Panc1 (cell line): Measurements from ENCODE around the gene PRODH.

ENCODE experiments used
- CTCF ChIP-seq: fragments of 450-650 bp; IDR thresholded peaks from 2 replicates; pipeline ENCODE4 v1.5.1; 2017; ENCODE audit warnings: mild to moderate bottlenecking
- POLR2AphosphoS5 ChIP-seq: IDR thresholded peaks from 2 replicates; pipeline ENCODE4 v1.6.1; 2012; ENCODE audit warnings: mild to moderate bottlenecking, low read depth, low read length, moderate library complexity
- REST ChIP-seq, 2 experiments: IDR thresholded peaks; 2 replicates each; pipeline ENCODE4 v1.6.1; 2011 to 2012; ENCODE audit warnings: low read depth in 2 of 2, control low read depth in 1 of 2, low read length in 1 of 2, mild to moderate bottlenecking in 1 of 2, moderate library complexity in 1 of 2; ENCODE audit not compliant: insufficient read depth in 1 of 2

GRCh38 chr22:18985780-18986179 lies 49.7 kb upstream of the PRODH start:
- TF ChIP-seq CTCF (no peak), POLR2AphosphoS5 (no peak), REST (IDR thresholded peaks at IDR 0.05; ENCODE audit: insufficient read depth in 1 of 2, low read depth in 2 of 2, low read length in 1 of 2) (no peak)
